Endothelial cell of umbilical vein (primary cell): ENCODE measurements around the gene ORM2. TPM values are rescaled to one million over a fixed set of nuclear protein-coding genes. Genes with fewer than 3 reads are reported as not detected.

Source experiments
- BruUV-seq: library from RNA; stranded (reverse); fragments of 400-500 nt; replicated peaks from 2 replicates; lab custom pipeline; 2021; lab: Mats Ljungman, UMichigan
- CTCF ChIA-PET: fragments of 300-600, 350-600 bp; sonication (Branson Sonifier 250); formaldehyde crosslinking; loops from one replicate; lab custom pipeline; 2021; ENCODE audit warnings: antibody characterized with exemption, inconsistent platforms; lab: Charles Lee
- POLR2A ChIA-PET: fragments of 300-600, 350-600 bp; sonication (Branson Sonifier 250); formaldehyde crosslinking; loops from one replicate; lab custom pipeline; 2021; ENCODE audit warnings: antibody characterized with exemption, inconsistent platforms; lab: Charles Lee
- DNase-seq: peaks from one replicate; pipeline ENCODE4 v3.0.0-alpha.2; 2011; ENCODE audit warnings: low read depth, low spot score
- FAIRE-seq: peaks from 2 replicates; lab custom pipeline; 2011; peaks lifted over from hg19 to GRCh38; lab: Jason Lieb, UNC
- H2AFZ ChIP-seq: 2 replicates; pipeline ENCODE4 v1.6.0; 2012; ENCODE audit warnings: low read depth, low read length, control low read depth, inconsistent platforms
- H3K27ac ChIP-seq: 2 replicates; pipeline ENCODE4 v1.5.1; 2011; ENCODE audit warnings: low read depth, mild to moderate bottlenecking, control low read depth, low read length, moderate library complexity; ENCODE audit not compliant: insufficient read depth
- H3K27me3 ChIP-seq, 2 experiments: 2 replicates each; pipeline versions ENCODE4 v1.6.0 to v1.6.1; 2011; ENCODE audit warnings: low read length in 2 of 2, mixed read lengths in 1 of 2; ENCODE audit not compliant: control insufficient read depth in 2 of 2, insufficient read depth in 2 of 2
- H3K36me3 ChIP-seq, 2 experiments: 2 replicates in 1 of 2; 3 replicates in 1 of 2; pipeline ENCODE4 v1.5.1; 2011; ENCODE audit warnings: low read length in 2 of 2, mild to moderate bottlenecking in 1 of 2, moderate library complexity in 1 of 2; ENCODE audit not compliant: control insufficient read depth in 2 of 2, insufficient read depth in 2 of 2; ENCODE audit errors: extremely low read depth in 1 of 2
- H3K4me1 ChIP-seq: 3 replicates; pipeline ENCODE4 v1.5.1; 2011; ENCODE audit warnings: mild to moderate bottlenecking, low read length; ENCODE audit not compliant: control insufficient read depth, insufficient read depth; ENCODE audit errors: extremely low read depth
- H3K4me2 ChIP-seq: 2 replicates; pipeline ENCODE4 v1.6.1; 2011; ENCODE audit warnings: low read length, control low read depth, mixed read lengths; ENCODE audit not compliant: insufficient read depth
- H3K4me3 ChIP-seq, 3 experiments: fragments of 200-600 bp in 1 of 3; sonication (generic), shearing (Covaris generic) in 1 of 3; replicated peaks in 1 of 3; 2 replicates each; pipeline ENCODE4 v1.5.1; 2011 to 2016; ENCODE audit warnings: control low read depth in 3 of 3, low read length in 3 of 3, mild to moderate bottlenecking in 2 of 3, inconsistent platforms in 1 of 3, low read depth in 1 of 3, moderate library complexity in 1 of 3; ENCODE audit not compliant: insufficient read depth in 1 of 3
- H3K79me2 ChIP-seq: 2 replicates; pipeline ENCODE4 v1.6.0; 2012; ENCODE audit warnings: low read length, inconsistent platforms; ENCODE audit not compliant: control insufficient read depth, insufficient read depth
- H3K9ac ChIP-seq: replicated peaks from 2 replicates; pipeline ENCODE3; 2011; ENCODE audit warnings: low read length, control low read depth; ENCODE audit not compliant: insufficient read depth; ENCODE audit errors: extremely low read depth
- H3K9me1 ChIP-seq: replicated peaks from 3 replicates; pipeline ENCODE4 v1.6.0; 2011; ENCODE audit warnings: mild to moderate bottlenecking, low read length; ENCODE audit not compliant: control insufficient read depth, insufficient read depth; ENCODE audit errors: extremely low read depth
- H3K9me3 ChIP-seq: replicated peaks from 2 replicates; pipeline ENCODE4 v1.5.1; 2012; ENCODE audit warnings: low read length, inconsistent platforms; ENCODE audit not compliant: control insufficient read depth, insufficient read depth
- H4K20me1 ChIP-seq: replicated peaks from 2 replicates; pipeline ENCODE3; 2011; ENCODE audit warnings: mild to moderate bottlenecking, low read length; ENCODE audit not compliant: control insufficient read depth, insufficient read depth; ENCODE audit errors: extremely low read depth
- CTCF ChIP-seq, 2 donors: IDR thresholded peaks; 1 replicate in 1 of 2; 2 replicates in 1 of 2; pipeline ENCODE4 v1.5.1; 2011; ENCODE audit warnings: low read length in 2 of 2, mild to moderate bottlenecking in 2 of 2, moderate library complexity in 2 of 2, control low read depth in 1 of 2, inconsistent platforms in 1 of 2, low read depth in 1 of 2; ENCODE audit not compliant: insufficient read depth in 1 of 2; ENCODE audit errors: extremely low read depth in 1 of 2
- EZH2 ChIP-seq: IDR thresholded peaks from 2 replicates; pipeline ENCODE4 v1.6.1; 2012; ENCODE audit warnings: borderline replicate concordance, low read depth, mild to moderate bottlenecking, moderate library complexity, low read length, inconsistent platforms; ENCODE audit not compliant: severe bottlenecking
- FOS ChIP-seq: IDR thresholded peaks from 2 replicates; pipeline ENCODE4 v1.6.1; 2011; ENCODE audit warnings: mild to moderate bottlenecking, low read length, moderate library complexity, borderline replicate concordance; ENCODE audit not compliant: insufficient read depth
- GATA2 ChIP-seq: IDR thresholded peaks from 2 replicates; pipeline ENCODE4 v1.7.0; 2011; ENCODE audit warnings: low read depth, mild to moderate bottlenecking, moderate library complexity, mixed read lengths, low read length; ENCODE audit not compliant: insufficient read length, insufficient read depth
- JUN ChIP-seq: IDR thresholded peaks from 2 replicates; pipeline ENCODE4 v1.6.1; 2011; ENCODE audit warnings: borderline replicate concordance, low read depth; ENCODE audit not compliant: insufficient read length, insufficient read depth
- MAX ChIP-seq: IDR thresholded peaks from 2 replicates; pipeline ENCODE4 v1.6.1; 2011; ENCODE audit not compliant: insufficient read depth, insufficient read length
- MYC ChIP-seq: IDR thresholded peaks from one replicate; pipeline ENCODE4 v1.6.1; 2011; ENCODE audit warnings: mild to moderate bottlenecking, low read depth, low read length
- POLR2A ChIP-seq: IDR thresholded peaks from 2 replicates; pipeline ENCODE4 v1.6.1; 2012; ENCODE audit warnings: low read depth, mild to moderate bottlenecking, control low read depth, low read length
- POLR2AphosphoS5 ChIP-seq: IDR thresholded peaks from 2 replicates; pipeline ENCODE4 v1.6.1; 2012; ENCODE audit warnings: low read depth, mild to moderate bottlenecking, control low read depth, low read length, moderate library complexity; ENCODE audit not compliant: insufficient read depth
- dilution Hi-C: fragments of 300-500 bp; cut with MboI; formaldehyde crosslinking; loops from one replicate; pipeline ENCODE4 v1.15.0; 2019; ENCODE audit warnings: low sequenced_read_pairs; ENCODE audit not compliant: extremely low pct_ligation_motif_present
- intact Hi-C: fragments of 100-400 bp; cut with micrococcal nuclease; formaldehyde crosslinking; loops from one replicate; pipeline ENCODE4 v1.10.0; 2022
- polyA plus RNA-seq, 4 experiments: library from polyadenylated mRNA; depleted of rRNA in 3 of 4; stranded (reverse) in 3 of 4; unstranded in 1 of 4; fragments of >200 nt; gene quantifications; 2 replicates each; pipeline versions ENCODE4 v1.2.1 to v1.2.3, GENCODE V29; 2011 to 2012; ENCODE audit warnings: missing spikeins in 1 of 4
- total RNA-seq: library from RNA; stranded (reverse); gene quantifications from 2 replicates; pipeline ENCODE4 v1.2.3, GENCODE V29; 2021

The ORM2 gene
- total and polyA plus RNA-seq, 2 donors (not counting 3 experiments of a cell fraction or from before 2014, with no cell fraction given), result not detected

GRCh38 chr9:114351932-114352331 is 22.3 kb downstream of the ORM2 start:
- POLR2A ChIA-PET, result no interaction called here
- no peaks in the 10 kb centered on the region for H3K9me1 ChIP-seq
- no peak overlapping the region for H3K4me3 ChIP-seq

More at GRCh38 chr9:114351932-114352331, 22.3 kb downstream of the ORM2 start:
- no peak overlapping the region for H2AFZ ChIP-seq
- no peak overlapping the region for H3K4me2 ChIP-seq
- no peaks in the 10 kb centered on the region for H3K27me3 ChIP-seq
- CTCF ChIA-PET, result no interaction called here
- H3K4me1 ChIP-seq, result no peaks in the 10 kb centered on the region
- H3K79me2 ChIP-seq, result no peaks in the 10 kb centered on the region
- H3K9ac ChIP-seq, result no peak overlapping the region
- dilution Hi-C loops (no loop called here), intact Hi-C loops (no loop called here)
- FAIRE-seq (no peak), DNase-seq (no peak)
- no TSS peak for BruUV-seq
- H3K27ac ChIP-seq, result no peak overlapping the region
- H4K20me1 ChIP-seq, result no peaks in the 10 kb centered on the region
- TF ChIP-seq EZH2 (no peak), MAX (no peak), FOS (no peak), GATA2 (no peak), MYC (no peak), JUN (no peak), POLR2AphosphoS5 (no peak), CTCF (IDR thresholded peaks at IDR 0.05; ENCODE audit: extremely low read depth in 1 of 2, insufficient read depth in 1 of 2, low read depth in 1 of 2, low read length in 2 of 2) (no peak), POLR2A (no peak)
- no peaks in the 10 kb centered on the region for H3K9me3 ChIP-seq
- H3K36me3 ChIP-seq, result peaks cover 9 to 32% of the 10 kb centered on the region in 2 experiments
